MM.1S (cell line): ENCODE results near the gene HSDL2.

Experiments
- DNase-seq: peaks from one replicate; pipeline ENCODE4 v3.0.0-alpha.2; 2015
- H2AFZ ChIP-seq: fragments of 300-600 bp; sonication (generic); 2 replicates; pipeline ENCODE4 v1.6.0; 2016; ENCODE audit warnings: antibody characterized with exemption, low read length
- H3F3A ChIP-seq: fragments of 300-600 bp; sonication (generic); 2 replicates; pipeline ENCODE4 v1.6.1; 2016; ENCODE audit warnings: mild to moderate bottlenecking, antibody characterized with exemption, low read length, moderate library complexity, mixed read lengths; ENCODE audit not compliant: insufficient read depth
- H3K27ac ChIP-seq: fragments of 300-600 bp; sonication (generic); 2 replicates; pipeline ENCODE4 v1.5.1; 2016; ENCODE audit warnings: mild to moderate bottlenecking, low read length
- H3K27me3 ChIP-seq: fragments of 300-600 bp; sonication (generic); replicated peaks from 2 replicates; pipeline ENCODE4 v1.6.0; 2016; ENCODE audit warnings: low read length; ENCODE audit not compliant: insufficient read depth
- H3K36me3 ChIP-seq: fragments of 300-600 bp; sonication (generic); replicated peaks from 2 replicates; pipeline ENCODE4 v1.6.1; 2016; ENCODE audit warnings: mild to moderate bottlenecking, low read length, mixed read lengths; ENCODE audit not compliant: insufficient read depth
- H3K4me1 ChIP-seq: fragments of 300-600 bp; sonication (generic); 2 replicates; pipeline ENCODE4 v1.6.1; 2016; ENCODE audit warnings: low read length, mixed read lengths
- H3K4me2 ChIP-seq: fragments of 300-600 bp; sonication (generic); 2 replicates; pipeline ENCODE4 v1.6.0; 2016; ENCODE audit warnings: low read depth, low read length
- H3K4me3 ChIP-seq: fragments of 300-600 bp; sonication (generic); 2 replicates; pipeline ENCODE4 v1.5.1; 2016; ENCODE audit warnings: low read length, mixed read lengths
- H3K79me2 ChIP-seq: fragments of 300-600 bp; sonication (generic); 2 replicates; pipeline ENCODE4 v1.6.1; 2016; ENCODE audit warnings: mixed run types, low read length, mixed read lengths
- H3K9ac ChIP-seq: fragments of 300-600 bp; sonication (generic); 2 replicates; pipeline ENCODE4 v1.6.1; 2016; ENCODE audit warnings: low read length, mixed read lengths
- H3K9me2 ChIP-seq: fragments of 300-600 bp; sonication (generic); replicated peaks from 2 replicates; pipeline ENCODE4 v1.6.1; 2016; ENCODE audit warnings: mild to moderate bottlenecking, low read length, mixed read lengths; ENCODE audit not compliant: insufficient read depth
- H3K9me3 ChIP-seq: fragments of 300-600 bp; sonication (generic); replicated peaks from 2 replicates; pipeline ENCODE4 v1.6.1; 2016; ENCODE audit warnings: mild to moderate bottlenecking, low read length, mixed read lengths; ENCODE audit not compliant: insufficient read depth
- H4K20me1 ChIP-seq: fragments of 300-600 bp; sonication (generic); 2 replicates; pipeline ENCODE4 v1.6.1; 2016; ENCODE audit warnings: mild to moderate bottlenecking, low read length, moderate library complexity, mixed read lengths; ENCODE audit not compliant: insufficient read depth
- CTCF ChIP-seq: fragments of 300-600 bp; sonication (generic); IDR thresholded peaks from 2 replicates; pipeline ENCODE4 v1.5.1; 2016; ENCODE audit warnings: antibody characterized with exemption, low read length, mixed read lengths
- EZH2 ChIP-seq: fragments of 300-600 bp; sonication (generic); optimal IDR thresholded peaks from 2 replicates; pipeline ENCODE3; 2017; ENCODE audit warnings: low read depth, mild to moderate bottlenecking, antibody characterized with exemption, low read length, mixed read lengths
- EZH2phosphoT487 ChIP-seq: fragments of 300-600 bp; sonication (generic); IDR thresholded peaks from 2 replicates; pipeline ENCODE4 v1.6.1; 2018; ENCODE audit warnings: antibody characterized with exemption, low read length

Gene HSDL2

DNA sequence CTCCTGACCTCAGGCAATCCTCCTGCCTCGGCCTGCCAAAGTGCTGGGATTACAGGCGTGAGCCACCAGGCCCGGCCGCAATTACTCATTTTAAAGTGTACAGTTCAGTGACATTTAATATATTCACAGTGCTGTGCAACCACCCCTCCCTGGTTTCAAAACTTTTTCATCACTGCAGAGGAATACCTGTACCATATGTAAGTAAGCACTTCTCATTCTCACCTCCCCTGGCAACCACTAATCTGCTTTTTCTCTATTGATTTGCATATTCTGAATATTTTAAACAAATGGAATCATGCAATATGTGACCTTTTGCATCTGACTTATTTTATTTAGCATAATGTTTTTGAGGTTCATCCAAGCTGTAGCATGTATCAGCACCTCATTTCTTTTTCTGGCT is 85.4 kb downstream of the HSDL2 start:
- no peaks in the 10 kb centered on the region for H3K9me3 ChIP-seq
- no peaks in the 10 kb centered on the region for H3K36me3 ChIP-seq
- no peak overlapping the region for H2AFZ ChIP-seq
- no peak overlapping the region for H3K9ac ChIP-seq
- no peaks in the 10 kb centered on the region for H3K27me3 ChIP-seq
- no peaks in the 10 kb centered on the region for H3K9me2 ChIP-seq
- no peak for DNase-seq
- H3F3A ChIP-seq = no peaks in the 10 kb centered on the region
- no peak for TF ChIP-seq EZH2phosphoT487
- TF ChIP-seq EZH2 = no peak
- no peak for TF ChIP-seq CTCF
- H3K4me2 ChIP-seq = no peak overlapping the region
- no peak overlapping the region for H3K27ac ChIP-seq
- H3K4me1 ChIP-seq = no peaks in the 10 kb centered on the region
- H3K79me2 ChIP-seq = no peaks in the 10 kb centered on the region
- no peak overlapping the region for H3K4me3 ChIP-seq
- no peaks in the 10 kb centered on the region for H4K20me1 ChIP-seq

DNA sequence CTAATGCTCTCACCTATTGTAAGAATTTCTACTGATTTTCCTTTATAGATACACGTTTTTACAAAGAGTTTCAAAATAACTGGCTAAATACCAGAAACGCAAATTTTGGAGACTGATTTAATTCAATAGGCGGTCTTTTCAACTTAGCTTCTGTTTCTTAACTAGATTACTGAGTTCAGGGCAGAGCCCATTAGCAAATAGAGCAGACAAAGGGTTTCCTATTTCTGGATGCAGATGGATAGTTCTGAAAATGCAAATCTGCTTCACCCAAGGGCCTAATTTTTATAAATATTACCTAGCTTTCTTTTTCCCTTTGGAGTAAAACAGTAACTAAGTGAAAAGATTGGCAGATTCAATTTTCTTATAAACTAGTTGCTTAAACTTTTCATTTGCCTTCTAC is 93.1 kb downstream of the HSDL2 start:
- no peaks in the 10 kb centered on the region for H3K36me3 ChIP-seq

DNA sequence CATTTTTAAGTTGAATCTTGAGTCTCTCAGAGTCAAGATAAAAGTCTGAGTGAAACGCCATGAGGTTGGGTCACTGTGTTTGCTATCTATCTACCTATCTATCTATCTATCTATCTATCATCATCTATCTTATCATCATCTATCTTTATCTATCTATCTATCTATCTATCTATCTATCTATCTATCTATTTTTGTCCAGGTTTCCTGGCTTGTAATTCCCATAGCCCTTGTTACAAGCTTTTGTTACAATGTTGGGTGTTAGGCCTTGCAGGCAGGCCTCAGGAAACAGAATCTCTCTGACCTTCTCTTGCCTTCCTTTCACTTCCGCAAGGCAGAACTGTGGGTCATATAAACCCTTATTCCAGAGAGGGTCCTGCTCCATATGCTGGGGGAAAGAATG is 94.1 kb downstream of the HSDL2 start:
- Histone ChIP-seq H3K79me2 (no peaks in the 10 kb centered on the region), H2AFZ (no peak overlapping the region), H3K27ac (no peak overlapping the region), H3K4me3 (no peak overlapping the region), H3K9ac (no peak overlapping the region), H3K4me2 (no peak overlapping the region), H3K4me1 (no peaks in the 10 kb centered on the region), H3K9me3 (no peaks in the 10 kb centered on the region), H3K36me3 (no peaks in the 10 kb centered on the region), H3K9me2 (no peaks in the 10 kb centered on the region), H4K20me1 (no peaks in the 10 kb centered on the region), H3K27me3 (no peaks in the 10 kb centered on the region), H3F3A (no peaks in the 10 kb centered on the region)
- TF ChIP-seq EZH2phosphoT487 = no peak
- TF ChIP-seq CTCF = no peak
- TF ChIP-seq EZH2 = no peak
- no peak for DNase-seq

More for the DNA sequence above, 93.1 kb downstream of the HSDL2 start:
- H3K27ac ChIP-seq = no peak overlapping the region
- H3F3A ChIP-seq = no peaks in the 10 kb centered on the region
- H2AFZ ChIP-seq = no peak overlapping the region
- TF ChIP-seq EZH2 (no peak), CTCF (no peak), EZH2phosphoT487 (no peak)
- no peaks in the 10 kb centered on the region for H3K9me2 ChIP-seq
- no peak overlapping the region for H3K4me3 ChIP-seq
- H3K4me1 ChIP-seq = no peaks in the 10 kb centered on the region
- no peak overlapping the region for H3K9ac ChIP-seq
- no peaks in the 10 kb centered on the region for H3K79me2 ChIP-seq
- no peak for DNase-seq
- H3K27me3 ChIP-seq = no peaks in the 10 kb centered on the region
- H3K9me3 ChIP-seq = no peaks in the 10 kb centered on the region
- H3K4me2 ChIP-seq = no peak overlapping the region
- no peaks in the 10 kb centered on the region for H4K20me1 ChIP-seq

DNA sequence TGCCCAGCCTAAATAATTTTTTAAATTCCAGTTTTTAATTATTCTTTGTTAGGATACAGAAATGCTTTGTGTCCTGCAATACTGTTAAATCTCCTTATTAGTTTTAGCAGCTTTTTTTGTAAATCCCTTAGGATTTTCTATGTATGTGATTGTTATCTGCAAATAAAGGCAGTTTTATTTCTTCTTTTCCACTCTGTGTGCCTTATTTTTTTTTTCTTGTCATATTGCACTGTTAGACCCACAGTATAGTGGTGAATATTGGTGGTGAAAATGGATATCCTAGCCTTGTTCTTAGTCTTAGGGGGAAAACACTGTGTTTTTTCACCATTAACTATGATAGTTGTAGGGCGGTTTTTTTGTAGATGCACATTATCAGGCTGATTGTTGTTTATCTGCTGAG is 95.4 kb downstream of the HSDL2 start:
- DNase-seq = no peak
- no peak for TF ChIP-seq EZH2
- TF ChIP-seq EZH2phosphoT487 = no peak
- no peak for TF ChIP-seq CTCF

More for the DNA sequence above, 95.4 kb downstream of the HSDL2 start:
- Histone ChIP-seq H3K27me3 (no peaks in the 10 kb centered on the region), H3K36me3 (no peaks in the 10 kb centered on the region), H3K9me3 (no peaks in the 10 kb centered on the region), H3K79me2 (no peaks in the 10 kb centered on the region), H3K9ac (no peak overlapping the region), H3K4me1 (no peaks in the 10 kb centered on the region), H3K9me2 (no peaks in the 10 kb centered on the region), H3K4me3 (no peak overlapping the region), H3F3A (no peaks in the 10 kb centered on the region), H3K4me2 (no peak overlapping the region), H3K27ac (no peak overlapping the region), H4K20me1 (no peaks in the 10 kb centered on the region), H2AFZ (no peak overlapping the region)
